Activated B cell treated with CpG ODN at 0.5 μM for 24 hours (primary cell): Measurements from ENCODE around the gene THEMIS. TPM values are rescaled to one million over a fixed set of nuclear protein-coding genes. Genes with fewer than 3 reads are reported as not detected.

Experiments
- ATAC-seq: fragments of 200-7000 bp; cut with Tn5 transposase; one replicate; pipeline ENCODE4 v1.10.0; 2021; ENCODE audit warnings: low read depth, mild to moderate bottlenecking, moderate library complexity
- CTCF ChIA-PET: fragments of 350-600 bp; sonication (Branson Sonifier 250); formaldehyde crosslinking; loops from one replicate; lab custom pipeline; 2021; ENCODE audit warnings: antibody characterized with exemption; lab: Charles Lee
- POLR2A ChIA-PET: fragments of 350-600 bp; sonication (Branson Sonifier 250); formaldehyde crosslinking; loops from one replicate; lab custom pipeline; 2021; ENCODE audit warnings: antibody characterized with exemption; lab: Charles Lee
- DNase-seq: peaks from one replicate; pipeline ENCODE4 v3.0.0; 2022
- H3K27ac Mint-ChIP-seq: one replicate; pipeline ENCODE4 v1.8.0; 2020; ENCODE audit warnings: mixed read lengths
- H3K27me3 Mint-ChIP-seq: one replicate; pipeline ENCODE4 v1.8.0; 2021; ENCODE audit warnings: mixed read lengths
- H3K36me3 Mint-ChIP-seq: one replicate; pipeline ENCODE4 v1.8.0; 2021; ENCODE audit warnings: low read depth, mixed read lengths
- H3K4me1 Mint-ChIP-seq: one replicate; pipeline ENCODE4 v1.8.0; 2021; ENCODE audit warnings: mixed read lengths
- H3K4me3 Mint-ChIP-seq: one replicate; pipeline ENCODE4 v1.8.0; 2020; ENCODE audit warnings: mild to moderate bottlenecking, mixed read lengths
- H3K9me3 Mint-ChIP-seq: one replicate; pipeline ENCODE4 v1.8.0; 2020; ENCODE audit warnings: mixed read lengths
- intact Hi-C: fragments of 100-400 bp; cut with micrococcal nuclease; formaldehyde crosslinking; loops from one replicate; pipeline ENCODE4 v1.15.1; 2024
- total RNA-seq: library from RNA; stranded (reverse); gene quantifications from 2 replicates; pipeline ENCODE4 v1.2.3, GENCODE V29; 2022
- TF ChIP-seq, protein P1 (sequence below): fragments of 200-600 bp; IDR thresholded peaks from one replicate; pipeline ENCODE4 v1.8.0; 2022; ENCODE audit warnings: antibody characterized with exemption, mild to moderate bottlenecking

THEMIS gene
- total RNA-seq, 1 donor from 2014 or later, result not detected

- no peaks in the 10 kb centered on the region for H3K27me3 Mint-ChIP-seq
- no peaks in the 10 kb centered on the region for H3K9me3 Mint-ChIP-seq
- H3K27ac Mint-ChIP-seq, result no peak overlapping the region
- H3K4me3 Mint-ChIP-seq, result no peak overlapping the region
- intact Hi-C loops, result no loop called here
- ChIA-PET CTCF (no interaction called here), POLR2A (no interaction called here)
- DNase-seq (no peak), ATAC-seq (no peak)
- H3K4me1 Mint-ChIP-seq, result no peaks in the 10 kb centered on the region
- H3K36me3 Mint-ChIP-seq, result no peaks in the 10 kb centered on the region
- TF ChIP-seq, protein P1, sequence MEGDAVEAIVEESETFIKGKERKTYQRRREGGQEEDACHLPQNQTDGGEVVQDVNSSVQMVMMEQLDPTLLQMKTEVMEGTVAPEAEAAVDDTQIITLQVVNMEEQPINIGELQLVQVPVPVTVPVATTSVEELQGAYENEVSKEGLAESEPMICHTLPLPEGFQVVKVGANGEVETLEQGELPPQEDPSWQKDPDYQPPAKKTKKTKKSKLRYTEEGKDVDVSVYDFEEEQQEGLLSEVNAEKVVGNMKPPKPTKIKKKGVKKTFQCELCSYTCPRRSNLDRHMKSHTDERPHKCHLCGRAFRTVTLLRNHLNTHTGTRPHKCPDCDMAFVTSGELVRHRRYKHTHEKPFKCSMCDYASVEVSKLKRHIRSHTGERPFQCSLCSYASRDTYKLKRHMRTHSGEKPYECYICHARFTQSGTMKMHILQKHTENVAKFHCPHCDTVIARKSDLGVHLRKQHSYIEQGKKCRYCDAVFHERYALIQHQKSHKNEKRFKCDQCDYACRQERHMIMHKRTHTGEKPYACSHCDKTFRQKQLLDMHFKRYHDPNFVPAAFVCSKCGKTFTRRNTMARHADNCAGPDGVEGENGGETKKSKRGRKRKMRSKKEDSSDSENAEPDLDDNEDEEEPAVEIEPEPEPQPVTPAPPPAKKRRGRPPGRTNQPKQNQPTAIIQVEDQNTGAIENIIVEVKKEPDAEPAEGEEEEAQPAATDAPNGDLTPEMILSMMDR, result no peak
These were observed 184.4 kb downstream of the THEMIS start for GRCh38 chr6:127716465-127716864.

- no peak overlapping the region for H3K4me3 Mint-ChIP-seq
- no peaks in the 10 kb centered on the region for H3K4me1 Mint-ChIP-seq
- no peaks in the 10 kb centered on the region for H3K9me3 Mint-ChIP-seq
- TF ChIP-seq, protein P1, result no peak
- intact Hi-C loops, result no loop called here
- H3K27ac Mint-ChIP-seq, result no peak overlapping the region
- ATAC-seq, result no peak
- H3K27me3 Mint-ChIP-seq, result no peaks in the 10 kb centered on the region
- H3K36me3 Mint-ChIP-seq, result no peaks in the 10 kb centered on the region
- DNase-seq, result no peak
- ChIA-PET CTCF (no interaction called here), POLR2A (no interaction called here)
These were observed 190.2 kb downstream of the THEMIS start for GRCh38 chr6:127710668-127711067.

- TF ChIP-seq, protein P1, result no peak
- intact Hi-C loops, result no loop called here
- H3K4me3 Mint-ChIP-seq, result no peak overlapping the region
- H3K9me3 Mint-ChIP-seq, result no peaks in the 10 kb centered on the region
- no peaks in the 10 kb centered on the region for H3K4me1 Mint-ChIP-seq
- ATAC-seq, result no peak
- peaks cover 2% of the 10 kb centered on the region for H3K27me3 Mint-ChIP-seq
- CTCF ChIA-PET, result no interaction called here
- POLR2A ChIA-PET, result no interaction called here
- no peaks in the 10 kb centered on the region for H3K36me3 Mint-ChIP-seq
- no peak overlapping the region for H3K27ac Mint-ChIP-seq
- no peak for DNase-seq
These were observed 194.6 kb downstream of the THEMIS start for GRCh38 chr6:127706216-127706615.

GRCh38 chr6:127695108-127695507 is 205.8 kb downstream of the THEMIS start:
- no peaks in the 10 kb centered on the region for H3K27me3 Mint-ChIP-seq
- H3K4me1 Mint-ChIP-seq, result no peaks in the 10 kb centered on the region
- no peak for ATAC-seq
- no peak overlapping the region for H3K4me3 Mint-ChIP-seq
- H3K36me3 Mint-ChIP-seq, result no peaks in the 10 kb centered on the region
- H3K9me3 Mint-ChIP-seq, result no peaks in the 10 kb centered on the region
- intact Hi-C loops, result no loop called here
- H3K27ac Mint-ChIP-seq, result no peak overlapping the region
- ChIA-PET CTCF (no interaction called here), POLR2A (no interaction called here)
- no peak for DNase-seq
- TF ChIP-seq, protein P1, result no peak

DNA sequence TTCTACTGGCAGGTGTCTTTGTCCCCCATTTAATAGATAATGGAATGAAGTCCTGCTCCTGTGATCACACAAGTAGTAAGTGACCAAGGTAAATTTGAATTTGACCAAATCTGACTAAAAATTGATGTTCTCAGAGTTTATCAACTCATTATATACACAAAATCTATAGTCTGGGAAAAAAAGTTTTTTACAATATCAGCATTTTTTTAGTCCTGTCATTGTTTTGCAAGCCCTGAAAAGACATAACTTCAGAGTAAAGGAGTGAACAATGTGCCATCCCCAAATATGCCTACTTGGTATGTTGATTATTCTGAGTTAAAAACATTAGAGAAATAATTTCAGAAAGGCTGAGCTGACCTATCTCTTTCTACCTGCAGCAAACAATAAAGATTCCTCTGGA is 209.7 kb downstream of the THEMIS start:
- no peak overlapping the region for H3K27ac Mint-ChIP-seq
- no peaks in the 10 kb centered on the region for H3K27me3 Mint-ChIP-seq
- intact Hi-C loops, result no loop called here
- peaks cover 7% of the 10 kb centered on the region for H3K9me3 Mint-ChIP-seq
- no peak overlapping the region for H3K4me3 Mint-ChIP-seq
- ATAC-seq (no peak), DNase-seq (no peak)
- H3K4me1 Mint-ChIP-seq, result no peaks in the 10 kb centered on the region
- ChIA-PET POLR2A (no interaction called here), CTCF (no interaction called here)
- no peaks in the 10 kb centered on the region for H3K36me3 Mint-ChIP-seq
- TF ChIP-seq, protein P1, result no peak
